COLO829 (cell line): Measurements from ENCODE around the gene CHD2.
"Not testable (repeated sequence)": the region's sequence is repeated elsewhere in the genome, so short reads cannot be mapped to it uniquely, and the experiment has no call there.

Experiments used
- DNase-seq: peaks from one replicate; pipeline ENCODE4 v3.0.0; 2012; ENCODE audit warnings: low spot score

CHD2 gene

GRCh38 chr15:93020976-93021772 lies 121.0 kb downstream of the CHD2 start:
- DNase-seq = no peak

GRCh38 chr15:93024293-93024692 lies 124.2 kb downstream of the CHD2 start:
- no peak for DNase-seq

GRCh38 chr15:93024716-93025624 lies 124.8 kb downstream of the CHD2 start:
- DNase-seq = no peak

GRCh38 chr15:93025625-93025982 lies 125.5 kb downstream of the CHD2 start:
- no peak for DNase-seq

- no peak for DNase-seq
These were observed 126.3 kb downstream of the CHD2 start for GRCh38 chr15:93026380-93026817.

- DNase-seq = no peak
These were observed 127.3 kb downstream of the CHD2 start for GRCh38 chr15:93027413-93027812.

GRCh38 chr15:93028111-93028631 lies 128.0 kb downstream of the CHD2 start:
- DNase-seq = no peak

- DNase-seq = no peak
These were observed 128.6 kb downstream of the CHD2 start for GRCh38 chr15:93028632-93029213.

GRCh38 chr15:93029214-93029835 lies 129.2 kb downstream of the CHD2 start:
- DNase-seq = no peak

- DNase-seq = no peak
These were observed 129.8 kb downstream of the CHD2 start for GRCh38 chr15:93029836-93030429.

GRCh38 chr15:93030430-93031102 lies 130.4 kb downstream of the CHD2 start:
- peak; percentile 76 for DNase-seq

GRCh38 chr15:93031103-93031464 lies 131.0 kb downstream of the CHD2 start:
- no peak for DNase-seq

GRCh38 chr15:93031557-93032384 lies 131.6 kb downstream of the CHD2 start:
- DNase-seq = not testable (repeated sequence)

- DNase-seq = not testable (repeated sequence)
These were observed 132.5 kb downstream of the CHD2 start for GRCh38 chr15:93032515-93033206.

- no peak for DNase-seq
These were observed 133.4 kb downstream of the CHD2 start for GRCh38 chr15:93033434-93034045.

- no peak for DNase-seq
These were observed 134.4 kb downstream of the CHD2 start for GRCh38 chr15:93034512-93034911.

- no peak for DNase-seq
These were observed 135.2 kb downstream of the CHD2 start for GRCh38 chr15:93035092-93035915.
